NCI-H748 (cell line): ENCODE measurements around the gene AVL9.
A peak's percentile ranks its signal among the peaks of the same experiment; 100 is the strongest.
"Not testable (repeated sequence)": the region's sequence is repeated elsewhere in the genome, so short reads cannot be mapped to it uniquely, and the experiment has no call there.

Experiments used
- DNase-seq: peaks from one replicate; lab custom pipeline; 2025; ENCODE audit not compliant: unreplicated experiment; lab: John Stamatoyannopoulos, UW

The AVL9 gene

GRCh38 chr7:32494946-32495297 lies 367 bp upstream of the AVL9 start:
- no peak for DNase-seq

GRCh38 chr7:32496052-32496813 lies 944 bp downstream of the AVL9 start:
- peak; percentile 79 for DNase-seq

GRCh38 chr7:32499755-32500154 lies 4.5 kb downstream of the AVL9 start:
- DNase-seq, result not testable (repeated sequence)

GRCh38 chr7:32500216-32500615 lies 4.9 kb downstream of the AVL9 start:
- not testable (repeated sequence) for DNase-seq

GRCh38 chr7:32500922-32501341 lies 5.6 kb downstream of the AVL9 start:
- no peak for DNase-seq

- DNase-seq, result no peak
Measured at GRCh38 chr7:32501522-32501921, 6.2 kb downstream of the AVL9 start.

- no peak for DNase-seq
Measured at GRCh38 chr7:32502728-32503127, 7.4 kb downstream of the AVL9 start.

GRCh38 chr7:32506266-32507054 lies 11.2 kb downstream of the AVL9 start:
- no peak for DNase-seq

- no peak for DNase-seq
Measured at GRCh38 chr7:32507414-32507813, 12.1 kb downstream of the AVL9 start.

GRCh38 chr7:32511791-32512190 lies 16.5 kb downstream of the AVL9 start:
- DNase-seq, result no peak

- no peak for DNase-seq
Measured at GRCh38 chr7:32513210-32513609, 17.9 kb downstream of the AVL9 start.

GRCh38 chr7:32515890-32516550 lies 20.7 kb downstream of the AVL9 start:
- DNase-seq, result no peak

- no peak for DNase-seq
Measured at GRCh38 chr7:32516551-32517100, 21.3 kb downstream of the AVL9 start.

GRCh38 chr7:32518534-32519140 lies 23.3 kb downstream of the AVL9 start:
- peak; percentile 52 for DNase-seq

- DNase-seq, result no peak
Measured at GRCh38 chr7:32519763-32520162, 24.5 kb downstream of the AVL9 start.

- DNase-seq, result no peak
Measured at GRCh38 chr7:32522746-32523530, 27.6 kb downstream of the AVL9 start.

- DNase-seq, result no peak
Measured at GRCh38 chr7:32524631-32525030, 29.3 kb downstream of the AVL9 start.

GRCh38 chr7:32525839-32526238 lies 30.6 kb downstream of the AVL9 start:
- no peak for DNase-seq

GRCh38 chr7:32531402-32531801 lies 36.1 kb downstream of the AVL9 start:
- DNase-seq, result no peak

GRCh38 chr7:32532086-32532485 lies 36.8 kb downstream of the AVL9 start:
- DNase-seq, result no peak
